Raji (cell line): ENCODE results near the gene CPZ.

ENCODE experiments used
- POLR2A ChIP-seq: IDR thresholded peaks from 2 replicates; pipeline ENCODE4 v1.6.1; 2011; ENCODE audit warnings: low read depth, low read length, control low read depth; ENCODE audit not compliant: insufficient read depth

Gene CPZ

GRCh38 chr4:8618421-8618820, 25.9 kb downstream of the CPZ start:
- no peak for TF ChIP-seq POLR2A

GRCh38 chr4:8618961-8619720, 26.6 kb downstream of the CPZ start:
- no peak for TF ChIP-seq POLR2A

- no peak for TF ChIP-seq POLR2A
These were observed 45.0 kb downstream of the CPZ start for GRCh38 chr4:8637456-8637984.

- TF ChIP-seq POLR2A: no peak
These were observed 46.5 kb downstream of the CPZ start for GRCh38 chr4:8639021-8639420.

GRCh38 chr4:8639777-8640720, 47.5 kb downstream of the CPZ start:
- no peak for TF ChIP-seq POLR2A

- no peak for TF ChIP-seq POLR2A
These were observed 48.3 kb downstream of the CPZ start for GRCh38 chr4:8640816-8641215.

GRCh38 chr4:8641256-8641655, 48.7 kb downstream of the CPZ start:
- no peak for TF ChIP-seq POLR2A

GRCh38 chr4:8641931-8642650, 49.5 kb downstream of the CPZ start:
- no peak for TF ChIP-seq POLR2A

GRCh38 chr4:8642651-8643321, 50.2 kb downstream of the CPZ start:
- TF ChIP-seq POLR2A: no peak

GRCh38 chr4:8643441-8643840, 50.9 kb downstream of the CPZ start:
- TF ChIP-seq POLR2A: no peak

- no peak for TF ChIP-seq POLR2A
These were observed 51.4 kb downstream of the CPZ start for GRCh38 chr4:8643986-8644385.

- no peak for TF ChIP-seq POLR2A
These were observed 51.9 kb downstream of the CPZ start for GRCh38 chr4:8644461-8644891.

GRCh38 chr4:8644966-8645752, 52.6 kb downstream of the CPZ start:
- TF ChIP-seq POLR2A: no peak

GRCh38 chr4:8645753-8646124, 53.2 kb downstream of the CPZ start:
- no peak for TF ChIP-seq POLR2A
